HCT116 (cell line): ENCODE data around the gene CAMKK1. TPM values are rescaled to one million over a fixed set of nuclear protein-coding genes. Genes with fewer than 3 reads are reported as not detected.
A peak's percentile ranks its signal among the peaks of the same experiment; 100 is the strongest.

Source experiments
- ATAC-seq: fragments of 200-7000 bp; cut with Tn5 transposase; 2 replicates; pipeline ENCODE4 v1.9.1; 2020; ENCODE audit warnings: mild to moderate bottlenecking, moderate library complexity
- BruUV-seq: library from RNA; stranded (reverse); fragments of 400-500 nt; replicated peaks from 2 replicates; lab custom pipeline; 2021; lab: Mats Ljungman, UMichigan
- CTCF ChIA-PET: fragments of 300-600 bp; sonication (Branson Sonifier 250); formaldehyde crosslinking; loops from one replicate; lab custom pipeline; 2021; ENCODE audit warnings: antibody characterized with exemption; lab: Charles Lee
- POLR2A ChIA-PET: fragments of 300-600, 350-600 bp; sonication (Branson Sonifier 250); formaldehyde crosslinking; loops from one replicate; lab custom pipeline; 2021; ENCODE audit warnings: antibody characterized with exemption; lab: Charles Lee
- RAD21 ChIA-PET, 2 experiments: fragments of 300-600 bp; sonication (Branson Sonifier 250); formaldehyde crosslinking; loops; one replicate each; lab custom pipeline; 2023; ENCODE audit warnings: low total read pairs in 2 of 2; ENCODE audit not compliant: uncharacterized antibody in 2 of 2, unreplicated experiment in 2 of 2, low non-redundant PET in 1 of 2; lab: Charles Lee
- DNase-seq: peaks from one replicate; pipeline ENCODE4 v3.0.0-alpha.2; 2010; ENCODE audit warnings: low read depth, low spot score
- H2AFZ ChIP-seq: fragments of 200-600 bp; shearing (Covaris generic), sonication (generic); 2 replicates; pipeline ENCODE4 v1.6.1; 2017; ENCODE audit warnings: low read depth, mixed run types, mixed read lengths, antibody characterized with exemption, low read length; ENCODE audit not compliant: poor library complexity, severe bottlenecking
- H3K27ac ChIP-seq: 2 replicates; pipeline ENCODE4 v1.5.1; 2012; ENCODE audit warnings: low read depth, low read length
- H3K27me3 ChIP-seq: fragments of 200-600 bp; sonication (generic); 2 replicates; pipeline ENCODE4 v1.6.1; 2016; ENCODE audit warnings: mixed run types, low read length, mixed read lengths; ENCODE audit not compliant: insufficient read depth
- H3K36me3 ChIP-seq, 2 experiments: fragments of 200-500 bp in 1 of 2; fragments of 200-600 bp in 1 of 2; sonication (Bioruptor generic) in 1 of 2; sonication (generic) in 1 of 2; 2 replicates each; pipeline versions ENCODE4 v1.5.1 to v1.6.1; 2014 to 2016; ENCODE audit warnings: low read length in 2 of 2, inconsistent platforms in 1 of 2, mixed read lengths in 1 of 2, mixed run types in 1 of 2; ENCODE audit not compliant: insufficient read depth in 2 of 2, control insufficient read depth in 1 of 2
- H3K4me1 ChIP-seq, 2 experiments: fragments of 200-600 bp in 1 of 2; sonication (generic) in 1 of 2; 2 replicates each; pipeline versions ENCODE4 v1.5.1 to v1.6.1; 2012 to 2017; ENCODE audit warnings: low read length in 2 of 2, inconsistent platforms in 1 of 2, mild to moderate bottlenecking in 1 of 2, mixed read lengths in 1 of 2, mixed run types in 1 of 2, moderate library complexity in 1 of 2; ENCODE audit not compliant: insufficient read depth in 2 of 2, control insufficient read depth in 1 of 2
- H3K4me2 ChIP-seq: fragments of 200-600 bp; sonication (generic); 2 replicates; pipeline ENCODE4 v1.6.1; 2017; ENCODE audit warnings: mixed run types, low read length, mixed read lengths
- H3K4me3 ChIP-seq, 2 experiments: fragments of 200-600 bp in 1 of 2; sonication (generic) in 1 of 2; replicated peaks in 1 of 2; 2 replicates each; pipeline ENCODE4 v1.5.1; 2011 to 2016; ENCODE audit warnings: low read length in 2 of 2, control low read depth in 1 of 2, low read depth in 1 of 2, mild to moderate bottlenecking in 1 of 2, mixed read lengths in 1 of 2, mixed run types in 1 of 2
- H3K79me2 ChIP-seq: fragments of 200-600 bp; sonication (generic); 2 replicates; pipeline ENCODE4 v1.6.1; 2017; ENCODE audit warnings: mild to moderate bottlenecking, mixed run types, low read length, moderate library complexity, mixed read lengths; ENCODE audit not compliant: insufficient read depth
- H3K9ac ChIP-seq: fragments of 200-600 bp; sonication (generic); 2 replicates; pipeline ENCODE4 v1.6.1; 2016; ENCODE audit warnings: low read length, mixed read lengths
- H3K9me2 ChIP-seq: fragments of 200-600 bp; sonication (generic), shearing (Covaris generic); 2 replicates; pipeline ENCODE4 v1.6.1; 2017; ENCODE audit warnings: mixed run types, mild to moderate bottlenecking, moderate library complexity; ENCODE audit not compliant: insufficient read depth
- H3K9me3 ChIP-seq, 2 experiments: fragments of 200-500 bp in 1 of 2; fragments of 200-600 bp in 1 of 2; sonication (Bioruptor generic) in 1 of 2; sonication (generic) in 1 of 2; 2 replicates each; pipeline ENCODE4 v1.6.1; 2014 to 2017; ENCODE audit warnings: low read length in 2 of 2, mixed read lengths in 2 of 2, inconsistent platforms in 1 of 2, low read depth in 1 of 2, mild to moderate bottlenecking in 1 of 2, mixed run types in 1 of 2, moderate library complexity in 1 of 2; ENCODE audit not compliant: control insufficient read depth in 1 of 2, insufficient read depth in 1 of 2
- H4K20me1 ChIP-seq: fragments of 200-600 bp; sonication (generic), shearing (Covaris generic); 2 replicates; pipeline ENCODE4 v1.6.1; 2017; ENCODE audit warnings: mixed run types, mild to moderate bottlenecking, moderate library complexity; ENCODE audit not compliant: insufficient read depth
- CBX3 ChIP-seq: IDR thresholded peaks from 2 replicates; pipeline ENCODE4 v1.6.1; 2012; ENCODE audit warnings: low read depth
- EGR1 ChIP-seq: IDR thresholded peaks from 2 replicates; pipeline ENCODE4 v1.6.1; 2012; ENCODE audit warnings: low read depth
- ELF1 ChIP-seq: IDR thresholded peaks from 2 replicates; pipeline ENCODE4 v1.6.1; 2012; ENCODE audit warnings: low read depth, borderline replicate concordance
- EZH2phosphoT487 ChIP-seq: fragments of 200-600 bp; IDR thresholded peaks from 2 replicates; pipeline ENCODE4 v1.6.1; 2018; ENCODE audit warnings: antibody characterized with exemption, borderline replicate concordance
- POLR2A ChIP-seq: IDR thresholded peaks from 2 replicates; pipeline ENCODE4 v1.7.0; 2011; ENCODE audit warnings: borderline replicate concordance; ENCODE audit not compliant: insufficient read depth, insufficient read length; ENCODE audit errors: extremely low read depth
- POLR2AphosphoS5 ChIP-seq: IDR thresholded peaks from 2 replicates; pipeline ENCODE4 v1.6.1; 2011; ENCODE audit warnings: mild to moderate bottlenecking, low read depth, low read length, moderate library complexity
- RAD21 ChIP-seq: IDR thresholded peaks from 2 replicates; pipeline ENCODE4 v1.6.1; 2012; ENCODE audit warnings: low read depth, mild to moderate bottlenecking
- SP1 ChIP-seq: IDR thresholded peaks from 2 replicates; pipeline ENCODE4 v1.6.1; 2012; ENCODE audit warnings: low read depth
- YY1 ChIP-seq: IDR thresholded peaks from 2 replicates; pipeline ENCODE4 v1.6.1; 2011; ENCODE audit warnings: low read length, low read depth, moderate library complexity, mild to moderate bottlenecking; ENCODE audit not compliant: insufficient replicate concordance; ENCODE audit errors: extremely low read depth
- ZFX ChIP-seq: fragments of 450-650 bp; IDR thresholded peaks from 2 replicates; pipeline ENCODE4 v1.6.1; 2017
- ZNF274 ChIP-seq: fragments of 200-500 bp; sonication (Bioruptor generic); IDR thresholded peaks from 2 replicates; pipeline ENCODE4 v1.6.1; 2014; ENCODE audit warnings: mild to moderate bottlenecking, low read depth, low read length, inconsistent platforms
- intact Hi-C: fragments of 100-400 bp; cut with micrococcal nuclease; formaldehyde crosslinking; loops from 2 replicates; pipeline ENCODE4 v1.10.0; 2022
- total RNA-seq: library from RNA; stranded (reverse); gene quantifications from one replicate; pipeline ENCODE4 v1.2.1, GENCODE V29; 2021; ENCODE audit not compliant: unreplicated experiment
- TF ChIP-seq, protein P1 (sequence below): IDR thresholded peaks from 2 replicates; pipeline ENCODE4 v1.6.1; 2012
- TF ChIP-seq, protein P2 (sequence below): IDR thresholded peaks from 2 replicates; pipeline ENCODE4 v1.6.1; 2012

CAMKK1 gene
- total RNA-seq, 1 experiment from 2014 or later = 10.6 TPM

DNA sequence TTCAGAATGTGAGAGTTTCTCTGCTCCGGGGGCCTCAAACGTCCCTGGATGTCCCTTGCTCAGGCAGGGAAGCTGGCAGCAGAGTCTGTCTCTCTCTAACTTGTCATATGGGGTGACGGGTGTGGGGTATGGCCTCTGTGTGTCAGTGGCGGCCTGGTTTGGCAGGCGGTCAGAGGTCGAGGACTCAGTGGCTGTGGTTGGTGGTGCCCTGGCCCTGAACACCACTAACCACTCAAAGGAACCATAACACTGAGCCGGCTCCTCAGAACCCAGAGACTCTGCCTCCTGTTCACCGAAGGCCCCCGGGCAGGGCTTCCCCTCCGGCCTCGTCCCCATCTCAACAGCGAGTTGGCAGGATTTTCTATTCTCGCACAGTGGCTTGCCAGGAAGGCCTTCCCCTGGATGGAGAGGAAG, 22.7 kb upstream of the CAMKK1 start:
- no TSS peak for BruUV-seq
- intact Hi-C loops = loop anchor here (2.0 kb wide), 1 partner anchor 87 kb away; no protein-coding TSS in a partner anchor
- Histone ChIP-seq H3K4me1 (peaks cover 0 to 8% of the 10 kb centered on the region in 2 experiments; a peak in 2 of 4 replicates), H3K9me2 (no peaks in the 10 kb centered on the region), H3K9me3 (no peaks in the 10 kb centered on the region), H3K79me2 (no peaks in the 10 kb centered on the region), H3K36me3 (no peaks in the 10 kb centered on the region), H4K20me1 (no peaks in the 10 kb centered on the region), H3K4me2 (no peak overlapping the region), H3K4me3 (no peak overlapping the region), H3K27me3 (no peaks in the 10 kb centered on the region), H3K27ac (no peak overlapping the region), H3K9ac (no peak overlapping the region), H2AFZ (no peak overlapping the region)
- no peak for DNase-seq
- ChIA-PET POLR2A (no interaction called here), CTCF (interaction anchor here (1.0 kb wide), 1 partner anchor 178 kb away, joined by 3 read pairs; no protein-coding TSS in a partner anchor), RAD21 (no interaction called here)
- TF ChIP-seq ELF1 = no peak
- TF ChIP-seq, protein P1, sequence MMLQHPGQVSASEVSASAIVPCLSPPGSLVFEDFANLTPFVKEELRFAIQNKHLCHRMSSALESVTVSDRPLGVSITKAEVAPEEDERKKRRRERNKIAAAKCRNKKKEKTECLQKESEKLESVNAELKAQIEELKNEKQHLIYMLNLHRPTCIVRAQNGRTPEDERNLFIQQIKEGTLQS = no peak
- TF ChIP-seq ZFX = no peak
- no peak for TF ChIP-seq POLR2AphosphoS5
- TF ChIP-seq EZH2phosphoT487 = no peak
- no peak for TF ChIP-seq EGR1
- no peak for TF ChIP-seq YY1
- no peak for TF ChIP-seq CBX3
- TF ChIP-seq ZNF274 = no peak
- no peak for TF ChIP-seq POLR2A
- no peak for ATAC-seq

DNA sequence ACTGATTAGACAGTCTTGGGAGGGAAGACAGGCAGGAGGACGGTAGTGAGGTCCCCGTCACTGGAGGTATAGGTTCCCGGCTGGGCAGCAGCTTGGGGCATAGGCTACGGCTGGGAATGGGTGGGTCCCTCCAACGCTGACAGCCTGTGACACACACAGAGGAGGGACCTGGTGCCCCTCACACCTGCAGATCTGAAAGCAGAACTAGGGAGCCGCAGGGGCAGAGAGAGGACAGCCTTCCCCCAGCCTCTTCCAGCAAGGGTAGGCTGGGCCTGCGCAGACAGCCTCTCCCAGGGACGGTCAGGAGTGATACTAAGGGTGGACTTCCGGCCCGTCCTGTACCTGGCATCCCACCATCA, 21.4 kb upstream of the CAMKK1 start:
- Histone ChIP-seq H2AFZ (peak overlapping the region; percentile 98), H3K4me1 (peaks cover 0 to 8% of the 10 kb centered on the region in 2 experiments; a peak in 2 of 4 replicates), H3K9me2 (no peaks in the 10 kb centered on the region), H3K4me3 (no peak overlapping the region), H3K9me3 (no peaks in the 10 kb centered on the region), H3K9ac (no peak overlapping the region), H3K79me2 (no peaks in the 10 kb centered on the region), H4K20me1 (no peaks in the 10 kb centered on the region), H3K27me3 (no peaks in the 10 kb centered on the region), H3K4me2 (peak overlapping the region; percentile 54; the same call in 1 of the 2 replicates), H3K36me3 (no peaks in the 10 kb centered on the region), H3K27ac (no peak overlapping the region)
- ATAC-seq (0 out of 2 replicates have a peak, but pooled peaks have one; percentile 5), DNase-seq (no peak)
- BruUV-seq = no TSS peak
- TF ChIP-seq, protein P2, sequence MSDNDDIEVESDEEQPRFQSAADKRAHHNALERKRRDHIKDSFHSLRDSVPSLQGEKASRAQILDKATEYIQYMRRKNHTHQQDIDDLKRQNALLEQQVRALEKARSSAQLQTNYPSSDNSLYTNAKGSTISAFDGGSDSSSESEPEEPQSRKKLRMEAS = no peak
- TF ChIP-seq CBX3 = no peak
- no peak for TF ChIP-seq SP1
- no peak for TF ChIP-seq ELF1
- TF ChIP-seq EGR1 = no peak
- no peak for TF ChIP-seq YY1
- TF ChIP-seq RAD21 = no peak
- TF ChIP-seq, protein P1 = no peak
- POLR2A ChIA-PET = interaction anchor here (0.9 to 1.0 kb wide), 2 partner anchors 51 to 177 kb away, joined by 3 to 4 read pairs; no protein-coding TSS in a partner anchor
- RAD21 ChIA-PET = interaction anchor here (0.7 to 1.5 kb wide), 5 partner anchors 21 to 177 kb away, joined by 3 to 7 read pairs (median 3); partner anchors contain the start of genes ATP2A3 (in 1 of the 2) and CAMKK1 (in 1 of the 2)
- intact Hi-C loops = loop anchor here (2.0 to 5.0 kb wide), 2 partner anchors 89 to 158 kb away; no protein-coding TSS in a partner anchor
- CTCF ChIA-PET = interaction anchor here (0.6 to 3.9 kb wide), 23 partner anchors 9 to 301 kb away, joined by 3 to 31 read pairs (median 4); partner anchors contain the start of genes CAMKK1 and NCBP3
